Measurements from ENCODE around the gene KCNK1. TPM values are rescaled to one million over a fixed set of nuclear protein-coding genes. Genes with fewer than 3 reads are reported as not detected.

Gene KCNK1
- total RNA-seq, 1 donor from 2014 or later: 7.3 TPM

- no peaks in the 10 kb centered on the region for H3K9me3 ChIP-seq
- no peaks in the 10 kb centered on the region for H3K4me1 ChIP-seq
- no peak for ATAC-seq
- no peak overlapping the region for H3K27ac ChIP-seq
- H3K36me3 ChIP-seq: no peaks in the 10 kb centered on the region
- DNase-seq: no peak
- intact Hi-C loops (cut with DNase I): no loop called here
- no peak overlapping the region for H3K4me3 ChIP-seq
- no peaks in the 10 kb centered on the region for H3K27me3 ChIP-seq
- no peak for TF ChIP-seq CTCF (IDR thresholded peaks at IDR 0.05)
Measured at GRCh38 chr1:233639611-233640010, 25.7 kb downstream of the KCNK1 start.

GRCh38 chr1:233640179-233640578 is 26.3 kb downstream of the KCNK1 start:
- ATAC-seq (no peak), DNase-seq (no peak)
- no peaks in the 10 kb centered on the region for H3K27me3 ChIP-seq
- intact Hi-C loops (cut with DNase I): no loop called here
- H3K9me3 ChIP-seq: no peaks in the 10 kb centered on the region
- no peaks in the 10 kb centered on the region for H3K4me1 ChIP-seq
- no peak overlapping the region for H3K27ac ChIP-seq
- H3K4me3 ChIP-seq: no peak overlapping the region
- TF ChIP-seq CTCF (IDR thresholded peaks at IDR 0.05): no peak
- H3K36me3 ChIP-seq: no peaks in the 10 kb centered on the region

GRCh38 chr1:233641029-233641428 is 27.1 kb downstream of the KCNK1 start:
- intact Hi-C loops (cut with DNase I): no loop called here
- ATAC-seq: no peak
- Histone ChIP-seq H3K27ac (no peak overlapping the region), H3K9me3 (no peaks in the 10 kb centered on the region), H3K36me3 (no peaks in the 10 kb centered on the region), H3K4me1 (no peaks in the 10 kb centered on the region), H3K27me3 (no peaks in the 10 kb centered on the region), H3K4me3 (no peak overlapping the region)
- TF ChIP-seq CTCF (IDR thresholded peaks at IDR 0.05): no peak
- no peak for DNase-seq

GRCh38 chr1:233647073-233647472 is 33.2 kb downstream of the KCNK1 start:
- DNase-seq (no peak), ATAC-seq (no peak)
- no peak for TF ChIP-seq CTCF (IDR thresholded peaks at IDR 0.05)
- intact Hi-C loops (cut with DNase I): no loop called here
- Histone ChIP-seq H3K4me3 (no peak overlapping the region), H3K9me3 (no peaks in the 10 kb centered on the region), H3K27me3 (no peaks in the 10 kb centered on the region), H3K27ac (no peak overlapping the region), H3K36me3 (no peaks in the 10 kb centered on the region), H3K4me1 (no peaks in the 10 kb centered on the region)

- no peak for TF ChIP-seq CTCF (IDR thresholded peaks at IDR 0.05)
- DNase-seq: no peak
- H3K4me1 ChIP-seq: no peaks in the 10 kb centered on the region
- no peak overlapping the region for H3K4me3 ChIP-seq
- H3K36me3 ChIP-seq: no peaks in the 10 kb centered on the region
- H3K27ac ChIP-seq: no peak overlapping the region
- no peaks in the 10 kb centered on the region for H3K9me3 ChIP-seq
- ATAC-seq: no peak
- intact Hi-C loops (cut with DNase I): no loop called here
- no peaks in the 10 kb centered on the region for H3K27me3 ChIP-seq
Measured at GRCh38 chr1:233647636-233648035, 33.7 kb downstream of the KCNK1 start.

GRCh38 chr1:233651061-233651460 is 37.2 kb downstream of the KCNK1 start:
- TF ChIP-seq CTCF (IDR thresholded peaks at IDR 0.05): no peak
- H3K36me3 ChIP-seq: no peaks in the 10 kb centered on the region
- no peak overlapping the region for H3K27ac ChIP-seq
- no peaks in the 10 kb centered on the region for H3K4me1 ChIP-seq
- no peaks in the 10 kb centered on the region for H3K9me3 ChIP-seq
- no peak overlapping the region for H3K4me3 ChIP-seq
- no peak for DNase-seq
- no peaks in the 10 kb centered on the region for H3K27me3 ChIP-seq
- no peak for ATAC-seq
- intact Hi-C loops (cut with DNase I): no loop called here
